Measurements from ENCODE around the gene DOK3. TPM values are rescaled to one million over a fixed set of nuclear protein-coding genes. Genes with fewer than 3 reads are reported as not detected.
"Not testable (repeated sequence)": the region's sequence is repeated elsewhere in the genome, so short reads cannot be mapped to it uniquely, and the experiment has no call there.

The DOK3 gene
- total RNA-seq, 1 donor from 2014 or later = 3.7 TPM

GRCh38 chr5:177545487-177546257 lies 36.0 kb upstream of the DOK3 start:
- Mint-ChIP-seq H3K27ac (no peak overlapping the region), H3K27me3 (ENCODE audit: insufficient read depth) (no peaks in the 10 kb centered on the region), H3K4me1 (ENCODE audit: low read depth) (peaks cover 17% of the 10 kb centered on the region), H3K9me3 (no peaks in the 10 kb centered on the region), H3K4me3 (no peak overlapping the region), H3K36me3 (ENCODE audit: low read depth) (peaks cover 19% of the 10 kb centered on the region)
- no peak for DNase-seq (ENCODE audit: low spot score)
- intact Hi-C loops (cut with micrococcal nuclease) = no loop called here

- no peak overlapping the region for H3K4me3 Mint-ChIP-seq
- intact Hi-C loops (cut with micrococcal nuclease) = no loop called here
- DNase-seq (ENCODE audit: low spot score) = no peak
- H3K36me3 Mint-ChIP-seq (ENCODE audit: low read depth) = peaks cover 17% of the 10 kb centered on the region
- H3K4me1 Mint-ChIP-seq (ENCODE audit: low read depth) = peaks cover 13% of the 10 kb centered on the region
- H3K27ac Mint-ChIP-seq = no peak overlapping the region
- no peaks in the 10 kb centered on the region for H3K9me3 Mint-ChIP-seq
- no peaks in the 10 kb centered on the region for H3K27me3 Mint-ChIP-seq (ENCODE audit: insufficient read depth)
These were observed 33.3 kb upstream of the DOK3 start for GRCh38 chr5:177542816-177543465.

- no peak overlapping the region for H3K4me3 Mint-ChIP-seq
- no peak for DNase-seq (ENCODE audit: low spot score)
- peaks cover 16% of the 10 kb centered on the region for H3K36me3 Mint-ChIP-seq (ENCODE audit: low read depth)
- peaks cover 2% of the 10 kb centered on the region for H3K27me3 Mint-ChIP-seq (ENCODE audit: insufficient read depth)
- peaks cover 6% of the 10 kb centered on the region for H3K4me1 Mint-ChIP-seq (ENCODE audit: low read depth)
- H3K9me3 Mint-ChIP-seq = no peaks in the 10 kb centered on the region
- no peak overlapping the region for H3K27ac Mint-ChIP-seq
- intact Hi-C loops (cut with micrococcal nuclease) = no loop called here
These were observed 30.8 kb upstream of the DOK3 start for GRCh38 chr5:177540438-177540837.

GRCh38 chr5:177539411-177539810 lies 29.8 kb upstream of the DOK3 start:
- no peaks in the 10 kb centered on the region for H3K9me3 Mint-ChIP-seq
- intact Hi-C loops (cut with micrococcal nuclease) = no loop called here

GRCh38 chr5:177538876-177539275 lies 29.2 kb upstream of the DOK3 start:
- H3K4me1 Mint-ChIP-seq (ENCODE audit: low read depth) = peaks cover 6% of the 10 kb centered on the region
- no peaks in the 10 kb centered on the region for H3K9me3 Mint-ChIP-seq
- peaks cover 22% of the 10 kb centered on the region for H3K36me3 Mint-ChIP-seq (ENCODE audit: low read depth)
- no peak overlapping the region for H3K4me3 Mint-ChIP-seq
- H3K27ac Mint-ChIP-seq = no peak overlapping the region
- peaks cover 2% of the 10 kb centered on the region for H3K27me3 Mint-ChIP-seq (ENCODE audit: insufficient read depth)
- no peak for DNase-seq (ENCODE audit: low spot score)
- intact Hi-C loops (cut with micrococcal nuclease) = no loop called here

More at GRCh38 chr5:177539411-177539810, 29.8 kb upstream of the DOK3 start:
- peak overlapping the region; percentile 14 for H3K27ac Mint-ChIP-seq
- no peak for DNase-seq (ENCODE audit: low spot score)
- peaks cover 20% of the 10 kb centered on the region for H3K36me3 Mint-ChIP-seq (ENCODE audit: low read depth)
- H3K4me1 Mint-ChIP-seq (ENCODE audit: low read depth) = peaks cover 6% of the 10 kb centered on the region
- peaks cover 2% of the 10 kb centered on the region for H3K27me3 Mint-ChIP-seq (ENCODE audit: insufficient read depth)
- no peak overlapping the region for H3K4me3 Mint-ChIP-seq

- peak overlapping the region; percentile 8 for H3K27ac Mint-ChIP-seq
- peaks cover 2% of the 10 kb centered on the region for H3K27me3 Mint-ChIP-seq (ENCODE audit: insufficient read depth)
- intact Hi-C loops (cut with micrococcal nuclease) = no loop called here
- DNase-seq (ENCODE audit: low spot score) = no peak
- peaks cover 22% of the 10 kb centered on the region for H3K36me3 Mint-ChIP-seq (ENCODE audit: low read depth)
- no peaks in the 10 kb centered on the region for H3K9me3 Mint-ChIP-seq
- H3K4me3 Mint-ChIP-seq = no peak overlapping the region
- peaks cover 2% of the 10 kb centered on the region for H3K4me1 Mint-ChIP-seq (ENCODE audit: low read depth)
These were observed 28.0 kb upstream of the DOK3 start for GRCh38 chr5:177537389-177538361.

DNA sequence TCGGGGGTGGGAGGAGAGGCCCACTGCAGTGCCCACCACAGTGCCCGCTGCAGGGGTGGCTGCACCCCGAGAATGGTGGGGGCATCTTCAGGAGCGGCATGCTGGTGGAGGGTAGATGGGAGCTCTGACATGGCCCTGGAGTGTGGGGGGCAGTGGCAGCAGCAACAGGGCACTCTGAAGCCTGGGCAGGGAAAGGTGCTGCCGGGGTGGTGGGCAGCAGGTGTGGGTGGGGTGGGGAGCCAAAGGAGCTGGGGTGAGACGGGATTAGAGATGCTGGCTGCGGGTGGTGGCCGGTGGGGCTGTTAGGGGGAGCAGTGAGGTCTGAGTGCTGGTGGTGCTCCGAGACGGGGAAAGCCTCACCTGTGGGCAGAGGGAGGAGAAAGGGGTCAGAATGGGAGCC lies 26.8 kb upstream of the DOK3 start:
- no peak for DNase-seq (ENCODE audit: low spot score)
- no peak overlapping the region for H3K27ac Mint-ChIP-seq
- H3K9me3 Mint-ChIP-seq = no peaks in the 10 kb centered on the region
- intact Hi-C loops (cut with micrococcal nuclease) = no loop called here
- peaks cover 2% of the 10 kb centered on the region for H3K27me3 Mint-ChIP-seq (ENCODE audit: insufficient read depth)
- H3K4me3 Mint-ChIP-seq = no peak overlapping the region
- peaks cover 23% of the 10 kb centered on the region for H3K36me3 Mint-ChIP-seq (ENCODE audit: low read depth)
- no peaks in the 10 kb centered on the region for H3K4me1 Mint-ChIP-seq (ENCODE audit: low read depth)

GRCh38 chr5:177535125-177535524 lies 25.5 kb upstream of the DOK3 start:
- H3K27ac Mint-ChIP-seq = no peak overlapping the region
- intact Hi-C loops (cut with micrococcal nuclease) = no loop called here
- no peak for DNase-seq (ENCODE audit: low spot score)
- no peaks in the 10 kb centered on the region for H3K9me3 Mint-ChIP-seq
- H3K27me3 Mint-ChIP-seq (ENCODE audit: insufficient read depth) = peaks cover 2% of the 10 kb centered on the region
- H3K4me1 Mint-ChIP-seq (ENCODE audit: low read depth) = no peaks in the 10 kb centered on the region
- H3K4me3 Mint-ChIP-seq = no peak overlapping the region
- peaks cover 30% of the 10 kb centered on the region for H3K36me3 Mint-ChIP-seq (ENCODE audit: low read depth)

- H3K4me3 Mint-ChIP-seq; H3K4me1 Mint-ChIP-seq (ENCODE audit: low read depth); H3K27me3 Mint-ChIP-seq (ENCODE audit: insufficient read depth); intact Hi-C loops (cut with micrococcal nuclease); H3K9me3 Mint-ChIP-seq; H3K27ac Mint-ChIP-seq; DNase-seq (ENCODE audit: low spot score): not testable (repeated sequence)
- H3K36me3 Mint-ChIP-seq (ENCODE audit: low read depth) = peaks cover 31% of the 10 kb centered on the region
These were observed 24.8 kb upstream of the DOK3 start for GRCh38 chr5:177534433-177534832.

DNA sequence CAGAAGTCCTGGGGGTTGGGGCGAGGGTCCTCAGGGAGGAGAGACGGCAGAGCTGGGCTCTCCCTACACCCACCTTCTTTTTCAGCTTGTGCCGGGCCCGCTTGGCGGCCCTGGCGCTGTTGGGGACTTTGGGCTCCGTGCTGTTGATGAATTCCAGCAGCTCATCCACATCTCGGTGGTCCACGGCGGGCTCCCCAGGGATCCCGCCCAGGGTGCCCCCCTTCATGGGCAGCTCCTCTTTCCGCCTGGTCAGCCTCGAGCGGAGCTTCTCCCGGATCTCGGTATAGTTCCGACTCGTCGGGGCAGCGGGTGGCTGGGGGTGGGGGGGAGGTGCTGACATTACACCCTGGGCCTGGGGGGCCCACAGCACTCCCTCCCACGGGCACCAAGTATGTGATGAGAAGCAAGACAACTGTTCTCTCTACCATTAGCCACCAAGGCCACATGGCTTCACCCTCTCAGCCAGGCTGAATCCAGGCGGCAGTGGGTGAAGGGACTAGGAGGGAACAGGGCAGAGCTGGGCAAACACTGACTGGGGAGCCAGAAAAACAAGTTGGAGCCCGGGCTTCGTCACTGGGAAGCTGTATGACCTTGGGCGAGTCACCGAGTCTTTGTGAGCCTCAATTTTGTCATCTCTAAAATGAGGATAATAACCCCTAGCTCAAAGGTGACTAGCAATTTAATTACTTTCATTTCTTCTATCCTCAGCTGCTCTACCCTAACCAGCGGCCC lies 21.7 kb upstream of the DOK3 start:
- Mint-ChIP-seq H3K27me3 (ENCODE audit: insufficient read depth) (no peaks in the 10 kb centered on the region), H3K4me1 (ENCODE audit: low read depth) (no peaks in the 10 kb centered on the region), H3K4me3 (no peak overlapping the region), H3K27ac (peak overlapping the region; percentile 23), H3K36me3 (ENCODE audit: low read depth) (peaks cover 22% of the 10 kb centered on the region), H3K9me3 (no peaks in the 10 kb centered on the region)
- intact Hi-C loops (cut with micrococcal nuclease) = no loop called here
- DNase-seq (ENCODE audit: low spot score) = no peak

DNA sequence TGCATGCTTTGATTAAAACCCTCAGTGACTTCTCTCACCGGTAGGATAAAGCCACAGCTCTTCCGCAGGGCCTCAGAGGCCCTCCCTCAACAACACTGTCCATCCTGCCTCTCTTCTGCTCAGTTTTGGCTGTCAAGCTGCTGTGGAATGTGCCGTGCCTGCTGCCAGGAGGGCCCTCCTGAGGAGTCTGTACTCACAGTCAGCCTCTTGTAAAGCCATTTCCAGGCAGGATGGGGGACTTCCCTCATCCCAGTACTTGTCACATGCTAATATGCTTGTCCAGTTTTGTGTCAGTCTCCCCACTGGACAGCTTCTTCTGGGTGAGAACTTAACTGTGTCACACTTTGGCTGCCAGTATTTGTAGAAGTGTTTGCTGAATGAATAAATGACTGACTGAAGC lies 21.0 kb upstream of the DOK3 start:
- Mint-ChIP-seq H3K9me3 (no peaks in the 10 kb centered on the region), H3K27ac (peak overlapping the region; percentile 23), H3K4me3 (no peak overlapping the region), H3K36me3 (ENCODE audit: low read depth) (peaks cover 23% of the 10 kb centered on the region), H3K27me3 (ENCODE audit: insufficient read depth) (no peaks in the 10 kb centered on the region), H3K4me1 (ENCODE audit: low read depth) (no peaks in the 10 kb centered on the region)
- no peak for DNase-seq (ENCODE audit: low spot score)
- intact Hi-C loops (cut with micrococcal nuclease) = no loop called here

Measured in activated T-helper 1 cell treated with anti-CD3 and anti-CD28 coated beads, Interleukin-12 subunit alpha, Interleukin-12 subunit beta, Interleukin-2, Interleukin-4 antibody, amounts not matched to agents 30 ng/mL and 10 ng/mL and 1 ng/mL, durations not matched to agents 14 hours and 24 hours and 36 hours (primary cell).